Uterus (tissue), 4 donors: ENCODE results near the gene FAM161A. TPM values are rescaled to one million over a fixed set of nuclear protein-coding genes. Genes with fewer than 3 reads are reported as not detected.
A peak's percentile ranks its signal among the peaks of the same experiment; 100 is the strongest.

Experiments
- DNase-seq, 2 donors: peaks; one replicate each; pipeline ENCODE4 v3.0.0-alpha.2; 2019 to 2020
- H3K27ac ChIP-seq, 2 donors: fragments of 200-600 bp; sonication (generic); 1 replicate in 1 of 2; 2 replicates in 1 of 2; pipeline ENCODE4 v1.5.1; 2016 to 2018
- H3K27me3 ChIP-seq, 2 donors: fragments of 200-600 bp; sonication (generic); one replicate each; pipeline ENCODE4 v1.5.1; 2018 to 2019; ENCODE audit warnings: control low read depth in 1 of 2
- H3K36me3 ChIP-seq, 2 donors: fragments of 200-600 bp; sonication (generic); one replicate each; pipeline ENCODE4 v1.5.1; 2019; ENCODE audit warnings: control low read depth in 1 of 2
- H3K4me1 ChIP-seq, 2 donors: fragments of 200-600 bp; sonication (generic); one replicate each; pipeline ENCODE4 v1.5.1; 2018 to 2019; ENCODE audit warnings: control low read depth in 1 of 2
- H3K4me3 ChIP-seq, 2 donors: fragments of 200-600 bp; sonication (generic); 1 replicate in 1 of 2; 2 replicates in 1 of 2; pipeline ENCODE4 v1.5.1; 2018 to 2019; ENCODE audit warnings: mild to moderate bottlenecking in 1 of 2
- H3K9me3 ChIP-seq, 2 donors: fragments of 200-600 bp; sonication (generic); one replicate each; pipeline ENCODE4 v1.5.1; 2019; ENCODE audit warnings: control low read depth in 1 of 2
- CTCF ChIP-seq, 4 experiments: fragments of 200-600 bp in 2 of 4; fragments of 450-650 bp in 2 of 4; sonication (generic) in 2 of 4; IDR thresholded peaks; one replicate each; pipeline ENCODE4 v1.5.1; 2016 to 2019; ENCODE audit warnings: antibody characterized with exemption in 4 of 4, mild to moderate bottlenecking in 2 of 4, moderate library complexity in 1 of 4
- POLR2A ChIP-seq, 2 donors: fragments of 450-650 bp; IDR thresholded peaks; one replicate each; pipeline ENCODE4 v1.6.1; 2016; ENCODE audit warnings: antibody characterized with exemption in 2 of 2, mild to moderate bottlenecking in 1 of 2, moderate library complexity in 1 of 2
- intact Hi-C: fragments of 100-400 bp; cut with DNase I; formaldehyde crosslinking; loops from one replicate; pipeline ENCODE4 v1.15.1; 2023; ENCODE audit warnings: low total_unique reads
- total RNA-seq, 4 donors: library from RNA; depleted of rRNA in 3 of 4; stranded (reverse); fragments of >200 nt in 3 of 4; gene quantifications; one replicate each; pipeline versions ENCODE4 v1.1.0 to v1.2.4, GENCODE V29; 2014 to 2023
- donor health status: DM: yes; HTN: yes; CAD: no.

The FAM161A gene
- 10 to 100 TPM in 2 of 4 donors, 1 to 10 TPM in 1, under 1 TPM in 1; 0.88 to 69.7 (median 12.5) TPM for total RNA-seq

GRCh38 chr2:61853847-61854563 is at the start of gene FAM161A:
Gene FAM161A (minus strand): TSS chr2:61854060. CDS start chr2:61854041, 19 bp downstream.
- no peaks in the 10 kb centered on the region for H3K27me3 ChIP-seq
- intact Hi-C loops: no loop called here
- H3K27ac ChIP-seq: peak within 1 kb of the TSS; percentile 89 to 95
- peak; percentile 87 to 89 for DNase-seq
- peak within 1 kb of the TSS; percentile 84 to 90 for H3K4me3 ChIP-seq
- H3K4me1 ChIP-seq: no peaks in the 10 kb centered on the region
- no peaks in the 10 kb centered on the region for H3K36me3 ChIP-seq
- no peaks in the 10 kb centered on the region for H3K9me3 ChIP-seq
- TF ChIP-seq POLR2A (IDR thresholded peaks at IDR 0.05) (peak; percentile 36 to 48), CTCF (IDR thresholded peaks at IDR 0.05) (peak in 1 of 4 experiments; percentile 12)

- DNase-seq: no peak
- TF ChIP-seq CTCF (IDR thresholded peaks at IDR 0.05) (no peak), POLR2A (IDR thresholded peaks at IDR 0.05) (no peak)
- intact Hi-C loops: no loop called here
- no peaks in the 10 kb centered on the region for H3K27me3 ChIP-seq
- H3K36me3 ChIP-seq: no peaks in the 10 kb centered on the region
- H3K9me3 ChIP-seq: no peaks in the 10 kb centered on the region
- H3K4me1 ChIP-seq: no peaks in the 10 kb centered on the region
- no peak overlapping the region for H3K4me3 ChIP-seq
- H3K27ac ChIP-seq: no peak overlapping the region
These were observed 46.4 kb upstream of the FAM161A start for GRCh38 chr2:61900281-61900680.

- no peak for TF ChIP-seq CTCF (IDR thresholded peaks at IDR 0.05)
- no peak for TF ChIP-seq POLR2A (IDR thresholded peaks at IDR 0.05)
- Histone ChIP-seq H3K36me3 (no peaks in the 10 kb centered on the region), H3K9me3 (no peaks in the 10 kb centered on the region), H3K27me3 (no peaks in the 10 kb centered on the region), H3K4me1 (no peaks in the 10 kb centered on the region), H3K27ac (no peak overlapping the region), H3K4me3 (no peak overlapping the region)
- intact Hi-C loops: no loop called here
- DNase-seq: no peak
These were observed 45.0 kb upstream of the FAM161A start for GRCh38 chr2:61898810-61899209.

DNA sequence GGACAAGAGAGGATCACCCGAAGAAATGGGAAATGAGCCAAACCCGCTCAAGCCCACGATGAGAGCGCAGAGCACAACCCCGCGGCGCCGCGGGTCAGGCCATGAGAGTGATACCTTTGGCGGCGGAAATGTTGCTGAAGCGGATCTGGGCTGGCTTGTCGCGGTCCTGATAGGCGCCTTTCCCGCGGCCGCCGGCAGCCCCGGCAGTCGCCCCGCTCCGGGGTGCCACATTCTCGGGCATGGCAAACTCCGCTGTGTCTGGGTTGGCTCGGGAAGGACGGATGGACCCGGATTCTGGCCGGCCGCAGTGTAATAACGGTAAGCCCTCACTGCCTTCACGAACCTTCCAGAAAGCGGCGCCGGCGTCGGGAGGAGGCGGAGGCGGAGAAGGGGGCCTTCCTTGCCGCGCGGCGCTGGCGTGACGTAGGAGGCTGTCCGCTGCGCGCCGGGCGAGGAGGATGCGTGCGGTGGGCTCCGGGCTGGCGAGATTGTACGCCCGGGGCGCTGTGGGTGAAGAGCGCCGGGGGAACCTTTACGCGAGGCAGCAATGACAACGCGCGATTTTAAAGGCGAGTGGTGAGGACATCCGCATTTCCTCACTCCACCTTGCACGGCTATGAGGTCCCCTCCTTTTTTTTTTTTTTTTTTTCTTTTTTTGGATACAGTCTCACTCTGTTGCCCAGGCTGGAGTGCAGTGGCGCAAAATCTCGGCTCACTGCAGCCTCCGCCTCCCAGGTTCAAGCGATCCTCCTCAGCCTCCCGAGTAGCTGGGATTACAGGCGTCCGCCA is 34.6 kb upstream of the FAM161A start, which contains the start of gene CCT4:
Gene CCT4, minus strand, starts transcription at position 390 of the 789 bp plus-strand sequence. Its CDS starts 149 bp downstream, at position 241.
- intact Hi-C loops: no loop called here
- H3K27me3 ChIP-seq: no peaks in the 10 kb centered on the region
- TF ChIP-seq CTCF (IDR thresholded peaks at IDR 0.05) (peak in 1 of 4 experiments; percentile 48), POLR2A (IDR thresholded peaks at IDR 0.05) (peak; percentile 85 to 87)
- H3K27ac ChIP-seq: peak within 1 kb of the TSS; percentile 93 to 98
- H3K4me1 ChIP-seq: no peaks in the 10 kb centered on the region
- H3K36me3 ChIP-seq: no peaks in the 10 kb centered on the region
- H3K9me3 ChIP-seq: no peaks in the 10 kb centered on the region
- H3K4me3 ChIP-seq: peak within 1 kb of the TSS; percentile 60 to 72
- DNase-seq: peak; percentile 85 to 88
